ENCODE results near the gene NEK6.

Gene NEK6

GRCh38 chr9:124297551-124297901 lies 39.8 kb downstream of the NEK6 start:
- peak; percentile 87 for ATAC-seq
- TF ChIP-seq ZC3H10 (CRISPR knock-in tag; IDR thresholded peaks at IDR 0.05), result no peak
- no peak for TF ChIP-seq ZNF8 (CRISPR knock-in tag; IDR thresholded peaks at IDR 0.05)
- TF ChIP-seq TSHZ2 (CRISPR knock-in tag; IDR thresholded peaks at IDR 0.05), result no peak
- 0 out of 2 replicates have a peak, but pooled peaks have one; percentile 24 for TF ChIP-seq CREB5 (CRISPR knock-in tag; IDR thresholded peaks at IDR 0.05; ENCODE audit: low read depth)
- TF ChIP-seq ARNTL (CRISPR knock-in tag; IDR thresholded peaks at IDR 0.05; ENCODE audit: borderline replicate concordance, low read depth), result no peak
- TF ChIP-seq ISL1 (CRISPR knock-in tag; IDR thresholded peaks at IDR 0.05), result peak; percentile 31; the same call in 1 of the 2 replicates
- TF ChIP-seq BACH2 (CRISPR knock-in tag; IDR thresholded peaks at IDR 0.05; ENCODE audit: borderline replicate concordance), result no peak
- no peak for TF ChIP-seq ZFP30 (CRISPR knock-in tag; IDR thresholded peaks at IDR 0.05)

GRCh38 chr9:124297915-124298645 lies 40.3 kb downstream of the NEK6 start:
- ATAC-seq, result peak; percentile 20
- TF ChIP-seq GLIS3 (CRISPR knock-in tag; IDR thresholded peaks at IDR 0.05) (no peak), CSDC2 (CRISPR knock-in tag; IDR thresholded peaks at IDR 0.05) (no peak), RARB (CRISPR knock-in tag; IDR thresholded peaks at IDR 0.05) (no peak), ZNF8 (CRISPR knock-in tag; IDR thresholded peaks at IDR 0.05) (no peak), BACH2 (CRISPR knock-in tag; IDR thresholded peaks at IDR 0.05; ENCODE audit: borderline replicate concordance) (no peak), CSRNP3 (CRISPR knock-in tag; IDR thresholded peaks at IDR 0.05) (no peak), TSHZ2 (CRISPR knock-in tag; IDR thresholded peaks at IDR 0.05) (no peak), ZNF70 (CRISPR knock-in tag; IDR thresholded peaks at IDR 0.05) (no peak), ESRRG (CRISPR knock-in tag; IDR thresholded peaks at IDR 0.05) (no peak), PATZ1 (CRISPR knock-in tag; IDR thresholded peaks at IDR 0.05; ENCODE audit: borderline replicate concordance) (no peak), TCF4 (CRISPR knock-in tag; IDR thresholded peaks at IDR 0.05; ENCODE audit: borderline replicate concordance) (no peak), POU6F1 (CRISPR knock-in tag; IDR thresholded peaks at IDR 0.05; ENCODE audit: borderline replicate concordance, low read depth) (no peak), OSR1 (CRISPR knock-in tag; IDR thresholded peaks at IDR 0.05) (no peak), ZC3H10 (CRISPR knock-in tag; IDR thresholded peaks at IDR 0.05) (no peak), ZNF565 (CRISPR knock-in tag; conservative IDR thresholded peaks at IDR 0.05; ENCODE audit: low read depth) (no peak), CREB5 (CRISPR knock-in tag; IDR thresholded peaks at IDR 0.05; ENCODE audit: low read depth) (no peak), TOX (CRISPR knock-in tag; IDR thresholded peaks at IDR 0.05; ENCODE audit: borderline replicate concordance) (no peak), ARNTL (CRISPR knock-in tag; IDR thresholded peaks at IDR 0.05; ENCODE audit: borderline replicate concordance, low read depth) (no peak), PPARA (CRISPR knock-in tag; IDR thresholded peaks at IDR 0.05; ENCODE audit: borderline replicate concordance) (no peak)

Data from SK-N-SH treated with all-trans-retinoic acid at 6 μM for 48 hours (cell line).